DOHH2 (cell line): ENCODE results near the gene FAM210A.

Experiments used
- H3F3A ChIP-seq: fragments of 200-600 bp; sonication (generic), shearing (Covaris generic); 2 replicates; pipeline ENCODE4 v1.6.0; 2016; ENCODE audit warnings: antibody characterized with exemption, mild to moderate bottlenecking; ENCODE audit not compliant: control insufficient read depth, insufficient read depth
- H3K27ac ChIP-seq: fragments of 200-600 bp; sonication (generic); 2 replicates; pipeline ENCODE4 v1.5.1; 2014; ENCODE audit warnings: low read depth, mild to moderate bottlenecking, low read length, moderate library complexity
- H3K27me3 ChIP-seq: fragments of 200-600 bp; sonication (generic); 2 replicates; pipeline ENCODE4 v1.6.1; 2014; ENCODE audit warnings: mild to moderate bottlenecking, low read length, mixed read lengths; ENCODE audit not compliant: control insufficient read depth
- H3K36me3 ChIP-seq: fragments of 200-600 bp; sonication (generic); 2 replicates; pipeline ENCODE4 v1.6.1; 2014; ENCODE audit warnings: mild to moderate bottlenecking, low read length, moderate library complexity, mixed read lengths; ENCODE audit not compliant: control insufficient read depth
- H3K4me1 ChIP-seq: fragments of 200-600 bp; sonication (generic); 2 replicates; pipeline ENCODE4 v1.6.1; 2014; ENCODE audit warnings: mild to moderate bottlenecking, low read length, mixed read lengths; ENCODE audit not compliant: control insufficient read depth
- H3K4me2 ChIP-seq: fragments of 200-600 bp; sonication (generic); 2 replicates; pipeline ENCODE4 v1.6.0; 2014; ENCODE audit warnings: mild to moderate bottlenecking, low read length, moderate library complexity
- H3K4me3 ChIP-seq: fragments of 200-600 bp; sonication (generic); 2 replicates; pipeline ENCODE4 v1.5.1; 2014; ENCODE audit warnings: mild to moderate bottlenecking, low read length, mixed read lengths
- H3K79me2 ChIP-seq: fragments of 200-600 bp; sonication (generic); 2 replicates; pipeline ENCODE4 v1.6.1; 2014; ENCODE audit warnings: mild to moderate bottlenecking, low read length, mixed read lengths; ENCODE audit not compliant: control insufficient read depth
- H3K9me2 ChIP-seq: fragments of 200-600 bp; sonication (generic); replicated peaks from 2 replicates; pipeline ENCODE4 v1.6.1; 2014; ENCODE audit warnings: mild to moderate bottlenecking, low read length, mixed read lengths; ENCODE audit not compliant: control insufficient read depth
- H3K9me3 ChIP-seq: fragments of 200-600 bp; sonication (generic); 2 replicates; pipeline ENCODE4 v1.6.1; 2014; ENCODE audit warnings: antibody characterized with exemption, low read length, mixed read lengths; ENCODE audit not compliant: control insufficient read depth, insufficient read depth
- H4K20me1 ChIP-seq: fragments of 200-600 bp; sonication (generic); 2 replicates; pipeline ENCODE4 v1.6.0; 2014; ENCODE audit warnings: low read depth, mild to moderate bottlenecking, antibody characterized with exemption, low read length, moderate library complexity; ENCODE audit not compliant: control insufficient read depth, insufficient read depth
- EZH2phosphoT487 ChIP-seq: fragments of 200-600 bp; sonication (generic); IDR thresholded peaks from 2 replicates; pipeline ENCODE4 v1.6.1; 2017; ENCODE audit warnings: borderline replicate concordance, mild to moderate bottlenecking, antibody characterized with exemption, low read length, moderate library complexity, mixed read lengths
- TF ChIP-seq, protein P1 (sequence below): fragments of 200-600 bp; sonication (generic); IDR thresholded peaks from one replicate; pipeline ENCODE4 v1.5.1; 2014; ENCODE audit warnings: antibody characterized with exemption, mild to moderate bottlenecking, low read depth, low read length; ENCODE audit not compliant: poor library complexity, severe bottlenecking

Gene FAM210A

DNA sequence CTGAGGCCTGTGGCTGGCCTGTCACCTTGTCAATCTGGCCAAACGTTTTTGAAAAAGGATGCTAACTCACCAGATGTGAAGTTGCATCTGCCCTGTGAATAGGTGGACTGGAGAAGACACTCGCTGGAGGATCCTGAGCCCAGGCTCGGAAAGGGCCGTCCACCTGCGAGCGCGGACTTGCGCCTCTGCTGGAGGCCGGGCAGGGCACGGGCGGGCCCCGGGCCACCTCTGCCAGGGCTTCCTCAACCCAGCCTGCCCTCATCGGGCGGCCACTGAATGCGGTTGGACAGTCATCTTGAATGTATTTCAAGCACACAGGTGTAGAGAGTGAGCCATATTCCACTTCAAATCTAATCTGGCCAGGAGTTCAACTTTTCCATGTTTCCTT, 83.9 kb downstream of the FAM210A start:
- Histone ChIP-seq H3K9me3 (no peaks in the 10 kb centered on the region), H3K9me2 (no peaks in the 10 kb centered on the region), H3K79me2 (no peaks in the 10 kb centered on the region), H3K4me1 (no peaks in the 10 kb centered on the region), H3K36me3 (peaks cover 16% of the 10 kb centered on the region), H3F3A (no peaks in the 10 kb centered on the region), H3K4me3 (no peak overlapping the region), H3K4me2 (no peak overlapping the region), H3K27ac (no peak overlapping the region), H4K20me1 (no peaks in the 10 kb centered on the region), H3K27me3 (no peaks in the 10 kb centered on the region)
- TF ChIP-seq, protein P1, sequence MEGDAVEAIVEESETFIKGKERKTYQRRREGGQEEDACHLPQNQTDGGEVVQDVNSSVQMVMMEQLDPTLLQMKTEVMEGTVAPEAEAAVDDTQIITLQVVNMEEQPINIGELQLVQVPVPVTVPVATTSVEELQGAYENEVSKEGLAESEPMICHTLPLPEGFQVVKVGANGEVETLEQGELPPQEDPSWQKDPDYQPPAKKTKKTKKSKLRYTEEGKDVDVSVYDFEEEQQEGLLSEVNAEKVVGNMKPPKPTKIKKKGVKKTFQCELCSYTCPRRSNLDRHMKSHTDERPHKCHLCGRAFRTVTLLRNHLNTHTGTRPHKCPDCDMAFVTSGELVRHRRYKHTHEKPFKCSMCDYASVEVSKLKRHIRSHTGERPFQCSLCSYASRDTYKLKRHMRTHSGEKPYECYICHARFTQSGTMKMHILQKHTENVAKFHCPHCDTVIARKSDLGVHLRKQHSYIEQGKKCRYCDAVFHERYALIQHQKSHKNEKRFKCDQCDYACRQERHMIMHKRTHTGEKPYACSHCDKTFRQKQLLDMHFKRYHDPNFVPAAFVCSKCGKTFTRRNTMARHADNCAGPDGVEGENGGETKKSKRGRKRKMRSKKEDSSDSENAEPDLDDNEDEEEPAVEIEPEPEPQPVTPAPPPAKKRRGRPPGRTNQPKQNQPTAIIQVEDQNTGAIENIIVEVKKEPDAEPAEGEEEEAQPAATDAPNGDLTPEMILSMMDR = no peak
- TF ChIP-seq EZH2phosphoT487 = no peak

DNA sequence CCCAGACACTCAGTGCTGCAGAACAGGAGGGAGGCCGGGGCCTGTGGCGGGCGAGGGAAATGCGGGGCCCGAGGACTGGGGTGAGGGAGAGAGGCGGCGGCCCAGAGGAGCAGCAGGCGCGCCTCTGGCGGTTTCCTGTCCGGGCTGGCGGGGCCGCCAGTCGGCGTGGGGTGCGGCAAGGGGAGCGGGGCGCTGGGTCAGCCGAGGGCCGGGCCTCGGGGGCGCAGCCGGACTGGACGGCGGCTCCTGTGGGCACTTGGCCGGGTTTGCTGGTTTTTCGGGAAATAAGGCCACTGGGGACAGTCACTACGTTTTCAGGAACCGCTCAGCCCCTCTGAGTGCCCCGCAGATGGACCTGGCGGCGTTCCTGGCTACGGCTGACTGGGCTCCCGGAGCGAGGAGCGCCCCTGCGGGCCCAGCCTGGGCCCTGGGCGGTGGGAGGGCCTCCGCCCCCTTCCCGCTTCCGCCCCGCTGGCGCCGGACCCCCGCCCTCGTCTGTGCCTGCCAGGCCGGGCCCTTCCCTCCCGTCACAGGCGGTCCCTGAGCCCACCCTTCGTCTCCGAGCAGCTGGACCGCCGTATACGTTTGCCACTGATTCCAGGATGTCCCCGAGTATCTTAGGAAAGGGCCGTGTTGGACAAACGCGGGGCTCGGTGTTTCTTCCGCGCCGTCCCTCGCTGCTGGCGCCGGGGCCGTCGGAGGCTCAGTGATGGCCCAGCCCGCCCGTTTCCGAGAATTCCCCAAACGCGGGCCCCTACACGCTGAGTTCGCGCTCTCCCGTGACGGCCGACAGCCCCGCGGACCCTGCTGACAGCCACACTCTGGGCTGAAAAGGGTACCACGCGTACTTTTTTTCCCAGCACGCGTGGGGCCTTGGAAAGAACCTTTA, 84.6 kb downstream of the FAM210A start:
- Histone ChIP-seq H3F3A (no peaks in the 10 kb centered on the region), H3K9me2 (no peaks in the 10 kb centered on the region), H3K27me3 (no peaks in the 10 kb centered on the region), H3K9me3 (no peaks in the 10 kb centered on the region), H3K79me2 (no peaks in the 10 kb centered on the region), H4K20me1 (no peaks in the 10 kb centered on the region), H3K36me3 (peaks cover 16% of the 10 kb centered on the region), H3K4me2 (no peak overlapping the region), H3K27ac (no peak overlapping the region), H3K4me1 (no peaks in the 10 kb centered on the region), H3K4me3 (no peak overlapping the region)
- no peak for TF ChIP-seq EZH2phosphoT487
- TF ChIP-seq, protein P1 = no peak

DNA sequence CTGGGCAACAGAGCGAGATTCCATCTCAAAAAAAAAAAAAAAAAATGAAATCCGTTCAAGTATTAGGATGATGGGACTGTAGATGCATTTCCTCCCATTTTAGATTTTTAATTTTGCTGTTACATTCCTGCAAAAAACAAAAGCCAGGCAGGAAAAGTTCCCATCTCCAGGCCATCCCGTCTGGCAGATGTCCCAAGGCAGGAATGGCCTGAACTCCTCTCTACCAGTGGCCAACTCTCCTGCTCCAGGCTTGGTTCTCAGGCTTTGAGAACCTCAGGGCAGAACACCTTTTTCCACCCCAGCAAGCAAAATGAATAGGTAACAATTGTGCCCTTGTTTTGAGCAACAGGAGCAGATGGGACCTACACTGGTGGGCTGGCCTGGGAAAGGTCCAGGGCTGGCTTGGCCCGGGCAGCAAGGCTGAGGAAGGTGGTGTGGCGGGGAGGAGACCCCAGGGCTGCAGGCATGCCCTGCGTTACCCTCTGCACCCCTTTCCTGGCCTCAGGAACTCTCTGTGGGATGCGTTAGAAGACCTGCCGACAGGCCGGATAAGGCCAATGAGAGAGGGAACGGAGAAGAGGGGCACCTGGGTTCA, 86.0 kb downstream of the FAM210A start:
- H4K20me1 ChIP-seq = no peaks in the 10 kb centered on the region
- no peak for TF ChIP-seq EZH2phosphoT487
- TF ChIP-seq, protein P1 = no peak
- H3K36me3 ChIP-seq = peaks cover 7% of the 10 kb centered on the region; the same call in 1 of the 2 replicates

More for the DNA sequence above, 86.0 kb downstream of the FAM210A start:
- Histone ChIP-seq H3K27me3 (no peaks in the 10 kb centered on the region), H3F3A (no peaks in the 10 kb centered on the region), H3K9me2 (no peaks in the 10 kb centered on the region), H3K4me3 (no peak overlapping the region), H3K4me1 (no peaks in the 10 kb centered on the region), H3K79me2 (no peaks in the 10 kb centered on the region), H3K9me3 (no peaks in the 10 kb centered on the region), H3K27ac (no peak overlapping the region), H3K4me2 (no peak overlapping the region)
